T-cell (primary cell): ENCODE data around the gene CRACR2A. TPM values are rescaled to one million over a fixed set of nuclear protein-coding genes. Genes with fewer than 3 reads are reported as not detected.

Experiments
- ATAC-seq, 4 experiments: fragments of 200-7000 bp in 3 of 4; fragments of 150-1000 bp in 1 of 4; cut with Tn5 transposase; replicated peaks in 1 of 4; 1 replicate in 3 of 4; 2 replicates in 1 of 4; pipeline ENCODE4 v1.10.0; 2021; ENCODE audit warnings: moderate library complexity in 3 of 4, mild to moderate bottlenecking in 2 of 4, moderate number of reproducible peaks in 1 of 4
- CTCF ChIA-PET, 2 donors: fragments of 300-600 bp; sonication (Branson Sonifier 250); formaldehyde crosslinking; loops; one replicate each; lab custom pipeline; 2022; ENCODE audit warnings: antibody characterized with exemption in 2 of 2; lab: Charles Lee
- POLR2A ChIA-PET, 2 donors: fragments of 300-600 bp; sonication (Branson Sonifier 250); formaldehyde crosslinking; loops; one replicate each; lab custom pipeline; 2022; ENCODE audit warnings: antibody characterized with exemption in 2 of 2; lab: Charles Lee
- DNase-seq, 35 experiments: peaks; one replicate each; pipeline versions ENCODE4 v3.0.0 to v3.0.0-alpha.2; 2013 to 2023
- H3K27ac ChIP-seq: one replicate; pipeline ENCODE4 v1.5.1; 2013; ENCODE audit warnings: low read length
- H3K27me3 ChIP-seq, 2 experiments: replicated peaks in 1 of 2; 1 replicate in 1 of 2; 2 replicates in 1 of 2; pipeline versions ENCODE4 v1.6.1 to v1.7.0; 2013; ENCODE audit warnings: low read length in 1 of 2, mixed read lengths in 1 of 2; ENCODE audit not compliant: control insufficient read depth in 2 of 2, insufficient read depth in 2 of 2; ENCODE audit errors: extremely low read depth in 1 of 2
- H3K36me3 ChIP-seq, 2 donors: 1 replicate in 1 of 2; 2 replicates in 1 of 2; pipeline versions ENCODE4 v1.6.1 to v1.7.0; 2013; ENCODE audit warnings: low read length in 1 of 2; ENCODE audit not compliant: control insufficient read depth in 2 of 2, insufficient read depth in 1 of 2; ENCODE audit errors: extremely low read depth in 1 of 2
- H3K4me1 ChIP-seq, 2 experiments: 1 replicate in 1 of 2; 2 replicates in 1 of 2; pipeline versions ENCODE4 v1.6.1 to v1.7.0; 2013; ENCODE audit warnings: low read length in 2 of 2, mixed read lengths in 1 of 2; ENCODE audit not compliant: insufficient read depth in 2 of 2, control insufficient read depth in 1 of 2; ENCODE audit errors: extremely low read depth in 1 of 2
- H3K4me3 ChIP-seq, 2 donors: 1 replicate in 1 of 2; 2 replicates in 1 of 2; pipeline versions ENCODE4 v1.5.1 to v1.7.0; 2013; ENCODE audit warnings: mild to moderate bottlenecking in 2 of 2, low read length in 1 of 2, moderate library complexity in 1 of 2; ENCODE audit not compliant: control insufficient read depth in 1 of 2; ENCODE audit errors: extremely low read depth in 1 of 2
- H3K9me3 ChIP-seq: 2 replicates; pipeline ENCODE4 v1.7.0; 2013
- H3K27ac Mint-ChIP-seq, 2 donors: one replicate each; pipeline ENCODE4 v1.8.0; 2020 to 2021; ENCODE audit warnings: mild to moderate bottlenecking in 2 of 2, mixed read lengths in 2 of 2
- H3K27me3 Mint-ChIP-seq, 2 donors: one replicate each; pipeline ENCODE4 v1.8.0; 2021 to 2022; ENCODE audit warnings: mixed read lengths in 2 of 2
- H3K36me3 Mint-ChIP-seq: one replicate; pipeline ENCODE4 v1.8.0; 2021; ENCODE audit warnings: mixed read lengths
- H3K4me1 Mint-ChIP-seq, 3 donors: one replicate each; pipeline ENCODE4 v1.8.0; 2020 to 2022; ENCODE audit warnings: mixed read lengths in 3 of 3, mild to moderate bottlenecking in 1 of 3
- H3K4me3 Mint-ChIP-seq, 3 donors: one replicate each; pipeline ENCODE4 v1.8.0; 2020 to 2022; ENCODE audit warnings: mild to moderate bottlenecking in 3 of 3, mixed read lengths in 3 of 3, moderate library complexity in 3 of 3
- H3K9me3 Mint-ChIP-seq, 3 donors: one replicate each; pipeline ENCODE4 v1.8.0; 2020 to 2022; ENCODE audit warnings: mixed read lengths in 3 of 3
- WGBS: methylation state at CpG from one replicate; pipeline ENCODE4 v1.1.5; 2013; ENCODE audit warnings: missing lambda C conversion rate; ENCODE audit not compliant: insufficient coverage; 5-methylcytosine and 5-hydroxymethylcytosine counted together
- total RNA-seq, 35 experiments: library from RNA in 6 of 35; stranded (reverse) in 6 of 35; fragments of 120-200 nt in 1 of 35; gene quantifications; one replicate each; pipeline versions ENCODE4 v1.2.1 to v1.2.4 and lab custom pipeline; 2013 to 2026

Gene CRACR2A
- total RNA-seq, 5 donors from 2014 or later (not counting 1 experiment from before 2014, with no cell fraction given) = 38.3 to 47.0 (median 40.6) TPM

DNA sequence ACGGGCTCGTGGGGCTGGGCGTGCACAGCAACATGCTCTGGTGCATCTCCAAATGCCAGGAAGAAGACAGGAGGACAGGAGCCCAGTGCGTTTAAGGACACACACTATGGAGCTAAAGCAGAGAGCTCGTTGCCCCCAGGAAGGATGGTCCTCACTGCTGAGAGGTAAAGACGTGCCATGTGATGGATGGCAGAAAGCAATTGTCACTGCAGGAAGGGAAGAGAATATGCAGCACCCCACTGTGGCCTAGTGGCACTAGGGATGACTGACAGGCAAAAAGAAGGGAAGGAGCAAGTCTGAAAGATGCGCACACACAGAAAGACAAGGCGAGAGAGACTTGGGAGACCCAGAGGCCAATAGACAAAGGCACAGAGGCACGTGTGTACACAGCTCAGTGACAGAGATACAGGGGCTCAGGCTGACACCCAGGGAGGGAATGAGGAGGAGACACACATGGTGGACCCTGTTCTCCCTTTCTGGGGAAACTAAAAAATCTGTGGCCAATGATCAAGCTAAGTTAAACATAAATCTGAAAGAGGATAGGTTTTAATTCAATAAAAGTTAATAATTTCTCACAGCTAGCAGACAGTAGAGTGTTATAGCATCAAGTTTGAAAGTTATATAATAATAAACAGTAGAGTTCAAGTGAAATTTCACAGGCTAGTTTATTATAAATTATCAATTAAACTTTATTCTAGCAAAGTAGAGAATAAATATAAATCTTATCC, 78.8 kb downstream of the CRACR2A start:
- Mint-ChIP-seq H3K4me1 (no peaks in the 10 kb centered on the region), H3K27ac (no peak overlapping the region), H3K4me3 (no peak overlapping the region), H3K9me3 (no peaks in the 10 kb centered on the region), H3K27me3 (no peaks in the 10 kb centered on the region), H3K36me3 (peaks cover 65% of the 10 kb centered on the region)
- 94% methylated on average over 6 of the region's 9 CpGs for WGBS
- peaks cover 25 to 87% of the 10 kb centered on the region in 2 donors for H3K36me3 ChIP-seq
- no peaks in the 10 kb centered on the region for H3K27me3 ChIP-seq
- H3K27ac ChIP-seq = no peak overlapping the region
- H3K4me3 ChIP-seq = no peak overlapping the region
- ChIA-PET CTCF (interaction anchor here in 1 of 2 donors (0.9 kb wide), 1 partner anchor 374 kb away, joined by 6 read pairs; no protein-coding TSS in a partner anchor), POLR2A (no interaction called here)
- no peaks in the 10 kb centered on the region for H3K4me1 ChIP-seq
- no peak for ATAC-seq
- DNase-seq = no peak
- no peaks in the 10 kb centered on the region for H3K9me3 ChIP-seq

- ATAC-seq = no peak
- H3K27me3 Mint-ChIP-seq = no peaks in the 10 kb centered on the region
- POLR2A ChIA-PET = no interaction called here
Observed at GRCh38 chr12:3672113-3672509, 80.8 kb downstream of the CRACR2A start.

GRCh38 chr12:3671330-3672112, 81.4 kb downstream of the CRACR2A start:
- Histone ChIP-seq H3K9me3 (no peaks in the 10 kb centered on the region), H3K4me3 (no peak overlapping the region), H3K4me1 (no peaks in the 10 kb centered on the region), H3K36me3 (peaks cover 20 to 89% of the 10 kb centered on the region in 2 donors), H3K27me3 (no peaks in the 10 kb centered on the region), H3K27ac (no peak overlapping the region)
- Mint-ChIP-seq H3K27ac (no peak overlapping the region), H3K4me1 (no peaks in the 10 kb centered on the region), H3K4me3 (no peak overlapping the region), H3K36me3 (peaks cover 60% of the 10 kb centered on the region), H3K27me3 (no peaks in the 10 kb centered on the region), H3K9me3 (no peaks in the 10 kb centered on the region)
- WGBS = 94% methylated on average over 3 of the region's 4 CpGs
- POLR2A ChIA-PET = no interaction called here
- ATAC-seq (no peak), DNase-seq (no peak)
- CTCF ChIA-PET = no interaction called here

More at GRCh38 chr12:3672113-3672509, 80.8 kb downstream of the CRACR2A start:
- no peaks in the 10 kb centered on the region for H3K4me1 Mint-ChIP-seq
- H3K36me3 Mint-ChIP-seq = peaks cover 62% of the 10 kb centered on the region
- Histone ChIP-seq H3K4me1 (no peaks in the 10 kb centered on the region), H3K27ac (no peak overlapping the region), H3K9me3 (no peaks in the 10 kb centered on the region), H3K4me3 (no peak overlapping the region), H3K27me3 (no peaks in the 10 kb centered on the region), H3K36me3 (peaks cover 20 to 88% of the 10 kb centered on the region in 2 donors)
- DNase-seq = no peak
- no peak overlapping the region for H3K27ac Mint-ChIP-seq
- H3K9me3 Mint-ChIP-seq = no peaks in the 10 kb centered on the region
- no peak overlapping the region for H3K4me3 Mint-ChIP-seq
- WGBS = no CpG with 5 or more reads among the region's 2 CpGs
- CTCF ChIA-PET = no interaction called here

- H3K4me3 ChIP-seq = no peak overlapping the region
- Mint-ChIP-seq H3K36me3 (peaks cover 63% of the 10 kb centered on the region), H3K4me3 (no peak overlapping the region), H3K27me3 (no peaks in the 10 kb centered on the region), H3K4me1 (no peaks in the 10 kb centered on the region), H3K9me3 (no peaks in the 10 kb centered on the region), H3K27ac (no peak overlapping the region)
- H3K36me3 ChIP-seq = peaks cover 25 to 89% of the 10 kb centered on the region in 2 donors
- 100% methylated on average over 3 of the region's 5 CpGs for WGBS
- CTCF ChIA-PET = no interaction called here
- H3K9me3 ChIP-seq = no peaks in the 10 kb centered on the region
- H3K27ac ChIP-seq = no peak overlapping the region
- DNase-seq = no peak
- no peaks in the 10 kb centered on the region for H3K4me1 ChIP-seq
- no peak for ATAC-seq
- POLR2A ChIA-PET = no interaction called here
- H3K27me3 ChIP-seq = no peaks in the 10 kb centered on the region
Observed at GRCh38 chr12:3670083-3670620, 82.8 kb downstream of the CRACR2A start.

DNA sequence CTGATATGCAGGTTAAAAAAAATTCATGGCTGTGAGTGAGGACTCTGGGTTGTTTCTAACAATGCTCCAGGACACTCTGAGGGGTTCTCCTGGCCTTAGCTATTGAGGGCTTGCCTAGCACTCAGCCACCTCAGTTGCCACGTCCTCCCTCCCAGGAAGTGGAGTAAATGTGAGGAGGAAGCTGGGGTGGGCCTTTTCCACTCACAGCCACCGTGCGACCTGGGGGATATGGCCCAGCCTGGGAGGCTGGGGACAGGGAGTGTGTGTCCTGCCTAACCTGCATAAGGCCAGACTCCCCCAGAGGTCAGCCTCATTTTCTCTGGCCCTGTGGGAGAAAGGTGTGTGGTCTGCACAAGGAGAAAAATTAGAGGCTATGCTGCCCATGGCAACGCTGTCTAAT, 83.3 kb downstream of the CRACR2A start:
- peaks cover 67% of the 10 kb centered on the region for H3K36me3 Mint-ChIP-seq
- no peaks in the 10 kb centered on the region for H3K27me3 ChIP-seq
- no peak for DNase-seq
- H3K9me3 ChIP-seq = no peaks in the 10 kb centered on the region
- no peaks in the 10 kb centered on the region for H3K4me1 Mint-ChIP-seq
- 100% methylated on average over 1 of the region's 4 CpGs for WGBS
- H3K4me3 Mint-ChIP-seq = no peak overlapping the region
- no peak overlapping the region for H3K4me3 ChIP-seq
- H3K27me3 Mint-ChIP-seq = no peaks in the 10 kb centered on the region
- ChIA-PET CTCF (no interaction called here), POLR2A (no interaction called here)
- peaks cover 25 to 91% of the 10 kb centered on the region in 2 donors for H3K36me3 ChIP-seq
- ATAC-seq = no peak
- no peaks in the 10 kb centered on the region for H3K4me1 ChIP-seq
- H3K9me3 Mint-ChIP-seq = no peaks in the 10 kb centered on the region
- H3K27ac ChIP-seq = no peak overlapping the region
- no peak overlapping the region for H3K27ac Mint-ChIP-seq

GRCh38 chr12:3668479-3669165, 84.3 kb downstream of the CRACR2A start:
- 100% methylated on average over 3 of the region's 5 CpGs for WGBS

More at GRCh38 chr12:3668479-3669165, 84.3 kb downstream of the CRACR2A start:
- no peak for ATAC-seq
- no peaks in the 10 kb centered on the region for H3K4me1 ChIP-seq
- Mint-ChIP-seq H3K9me3 (no peaks in the 10 kb centered on the region), H3K36me3 (peaks cover 66% of the 10 kb centered on the region), H3K4me1 (no peaks in the 10 kb centered on the region), H3K27me3 (no peaks in the 10 kb centered on the region), H3K4me3 (no peak overlapping the region), H3K27ac (no peak overlapping the region)
- ChIA-PET CTCF (no interaction called here), POLR2A (no interaction called here)
- no peaks in the 10 kb centered on the region for H3K9me3 ChIP-seq
- H3K27me3 ChIP-seq = no peaks in the 10 kb centered on the region
- H3K36me3 ChIP-seq = peaks cover 25 to 90% of the 10 kb centered on the region in 2 donors
- H3K27ac ChIP-seq = no peak overlapping the region
- H3K4me3 ChIP-seq = no peak overlapping the region
- DNase-seq = no peak
